Mucosa of gallbladder (tissue), 1 donor: Measurements from ENCODE around the gene TSC22D3. TPM values are rescaled to one million over a fixed set of nuclear protein-coding genes. Genes with fewer than 3 reads are reported as not detected.
"Not testable (repeated sequence)": the region's sequence is repeated elsewhere in the genome, so short reads cannot be mapped to it uniquely, and the experiment has no call there.

Experiments used
- DNase-seq: peaks from one replicate; pipeline ENCODE4 v3.0.0-alpha.2; 2020; ENCODE audit warnings: low spot score
- total RNA-seq: library from RNA; stranded (reverse); gene quantifications from one replicate; pipeline ENCODE4 v1.2.1, GENCODE V29; 2021
- donor health status: DM: no; HTN: no; CAD: no.

TSC22D3 gene
- 218 TPM for total RNA-seq

GRCh38 chrX:107775734-107776511, at the start of gene TSC22D3:
TSS of gene TSC22D3 (minus strand) at chrX:107775787. CDS start at chrX:107775419, 368 bp downstream.
- peak; percentile 58 for DNase-seq

GRCh38 chrX:107823456-107823855, 47.9 kb upstream of the TSC22D3 start:
- DNase-seq: no peak

- no peak for DNase-seq
Measured at GRCh38 chrX:107823042-107823441, 47.5 kb upstream of the TSC22D3 start.

GRCh38 chrX:107818900-107819521, 43.4 kb upstream of the TSC22D3 start:
- DNase-seq: no peak

GRCh38 chrX:107810053-107810452, 34.5 kb upstream of the TSC22D3 start:
- not testable (repeated sequence) for DNase-seq

GRCh38 chrX:107805179-107805578, 29.6 kb upstream of the TSC22D3 start:
- no peak for DNase-seq

- no peak for DNase-seq
Measured at GRCh38 chrX:107804427-107804826, 28.8 kb upstream of the TSC22D3 start.

- no peak for DNase-seq
Measured at GRCh38 chrX:107787827-107788226, 12.2 kb upstream of the TSC22D3 start.

- no peak for DNase-seq
Measured at GRCh38 chrX:107780525-107780924, 4.9 kb upstream of the TSC22D3 start.

- no peak for DNase-seq
Measured at GRCh38 chrX:107777536-107777832, 1.9 kb upstream of the TSC22D3 start, which contains the start of gene NCBP2L. TSS of gene NCBP2L (plus strand) at chrX:107777733. CDS start at chrX:107794221, 16,488 bp downstream.

- DNase-seq: peak; percentile 89
Measured at GRCh38 chrX:107776649-107777535, 1.3 kb upstream of the TSC22D3 start.

GRCh38 chrX:107775000-107775733, 420 bp downstream of the TSC22D3 start:
- no peak for DNase-seq

GRCh38 chrX:107773906-107774435, 1.6 kb downstream of the TSC22D3 start:
- DNase-seq: no peak

GRCh38 chrX:107773206-107773605, 2.4 kb downstream of the TSC22D3 start:
- no peak for DNase-seq

GRCh38 chrX:107769581-107770317, 5.8 kb downstream of the TSC22D3 start:
- no peak for DNase-seq

GRCh38 chrX:107768051-107768450, 7.5 kb downstream of the TSC22D3 start:
- DNase-seq: no peak

GRCh38 chrX:107766470-107767150, 9.0 kb downstream of the TSC22D3 start:
- DNase-seq: no peak

GRCh38 chrX:107764845-107765608, 10.6 kb downstream of the TSC22D3 start:
- no peak for DNase-seq

- no peak for DNase-seq
Measured at GRCh38 chrX:107763647-107764046, 11.9 kb downstream of the TSC22D3 start.
